A673 (cell line): Measurements from ENCODE around the gene EPHA4.

Source experiments
- EZH2 ChIP-seq: fragments of 200-600 bp; sonication (generic); IDR thresholded peaks from 2 replicates; pipeline ENCODE4 v1.6.1; 2017; ENCODE audit warnings: borderline replicate concordance, low read depth, mild to moderate bottlenecking, mixed read lengths, antibody characterized with exemption, low read length; ENCODE audit not compliant: poor library complexity, severe bottlenecking
- TF ChIP-seq, protein P1 (sequence below): fragments of 300-800, 200-600 bp; sonication (generic); conservative IDR thresholded peaks from 2 replicates; pipeline ENCODE4 v1.5.1; 2017; ENCODE audit warnings: low read depth, mild to moderate bottlenecking, antibody characterized with exemption, low read length, moderate library complexity, mixed read lengths

DNA sequence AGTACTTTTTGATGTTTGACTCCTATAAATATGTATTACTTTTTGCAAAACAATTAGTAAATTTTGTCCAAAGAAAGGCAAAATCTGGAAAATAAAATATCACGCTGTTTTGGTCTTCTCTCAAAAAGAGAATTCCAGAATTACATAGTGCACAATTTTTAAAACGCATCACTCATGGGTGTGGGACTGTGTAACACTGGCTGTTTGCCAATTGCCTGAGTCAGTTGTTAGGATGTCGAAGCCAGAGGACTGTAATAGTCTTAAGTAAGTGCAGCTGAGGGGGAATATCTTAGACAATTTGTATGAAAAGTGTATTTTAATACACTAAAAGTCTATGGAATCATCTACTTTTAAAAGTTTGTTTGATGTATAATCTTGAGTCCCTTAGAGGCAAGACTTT, 24.1 kb upstream of the EPHA4 start:
- TF ChIP-seq, protein P1, sequence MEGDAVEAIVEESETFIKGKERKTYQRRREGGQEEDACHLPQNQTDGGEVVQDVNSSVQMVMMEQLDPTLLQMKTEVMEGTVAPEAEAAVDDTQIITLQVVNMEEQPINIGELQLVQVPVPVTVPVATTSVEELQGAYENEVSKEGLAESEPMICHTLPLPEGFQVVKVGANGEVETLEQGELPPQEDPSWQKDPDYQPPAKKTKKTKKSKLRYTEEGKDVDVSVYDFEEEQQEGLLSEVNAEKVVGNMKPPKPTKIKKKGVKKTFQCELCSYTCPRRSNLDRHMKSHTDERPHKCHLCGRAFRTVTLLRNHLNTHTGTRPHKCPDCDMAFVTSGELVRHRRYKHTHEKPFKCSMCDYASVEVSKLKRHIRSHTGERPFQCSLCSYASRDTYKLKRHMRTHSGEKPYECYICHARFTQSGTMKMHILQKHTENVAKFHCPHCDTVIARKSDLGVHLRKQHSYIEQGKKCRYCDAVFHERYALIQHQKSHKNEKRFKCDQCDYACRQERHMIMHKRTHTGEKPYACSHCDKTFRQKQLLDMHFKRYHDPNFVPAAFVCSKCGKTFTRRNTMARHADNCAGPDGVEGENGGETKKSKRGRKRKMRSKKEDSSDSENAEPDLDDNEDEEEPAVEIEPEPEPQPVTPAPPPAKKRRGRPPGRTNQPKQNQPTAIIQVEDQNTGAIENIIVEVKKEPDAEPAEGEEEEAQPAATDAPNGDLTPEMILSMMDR = no peak
- no peak for TF ChIP-seq EZH2
